ENCODE measurements around the gene ZBTB8OS.
"Not testable (repeated sequence)": the region's sequence is repeated elsewhere in the genome, so short reads cannot be mapped to it uniquely, and the experiment has no call there.

Gene ZBTB8OS

DNA sequence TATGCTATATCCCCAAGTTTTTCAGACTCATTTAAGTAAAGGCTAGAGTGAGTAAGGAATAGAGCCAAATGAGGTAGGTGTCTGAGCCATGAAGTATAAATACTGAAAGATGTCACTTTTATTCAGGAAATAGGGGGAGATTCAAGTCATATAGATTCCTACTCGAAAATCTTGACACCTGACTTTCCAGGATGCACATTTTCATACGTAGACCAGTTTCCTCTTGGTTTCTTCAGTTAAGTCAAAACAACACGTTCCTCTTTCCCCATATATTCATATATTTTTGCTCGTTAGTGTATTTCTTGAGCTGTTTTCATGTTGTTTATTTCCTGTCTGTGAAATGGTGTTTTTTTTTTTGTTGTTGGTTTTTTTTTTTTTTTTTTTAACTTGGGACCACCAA lies 29.6 kb upstream of the ZBTB8OS start:
- H3K36me3 ChIP-seq (replicated peaks in 1 of 2; ENCODE audit: control insufficient read depth in 2 of 2, insufficient read depth in 2 of 2, low read length in 2 of 2) = peaks cover 30 to 100% of the 10 kb centered on the region in 2 donors
- not testable (repeated sequence) for H4K91ac ChIP-seq (ENCODE audit: low read depth, low read length, poor library complexity); H3K4ac ChIP-seq (ENCODE audit: low read length); H2BK15ac ChIP-seq (ENCODE audit: low read length); H3K9ac ChIP-seq (ENCODE audit: low read depth, low read length, poor library complexity); H3K4me1 ChIP-seq (ENCODE audit: control insufficient read depth in 2 of 2, insufficient read depth in 1 of 2, low read depth in 1 of 2, low read length in 2 of 2); H3K4me3 ChIP-seq (ENCODE audit: low read length in 2 of 2); H2AFZ ChIP-seq (ENCODE audit: low read length); H3K23ac ChIP-seq (ENCODE audit: low read depth, low read length, poor library complexity); H3K79me1 ChIP-seq (ENCODE audit: low read depth, low read length); H3K27ac ChIP-seq (replicated peaks; ENCODE audit: low read length); DNase-seq (ENCODE audit: low spot score); H4K8ac ChIP-seq (ENCODE audit: low read depth, low read length); H3K18ac ChIP-seq (ENCODE audit: low read length); H2BK12ac ChIP-seq (ENCODE audit: low read length); H2BK5ac ChIP-seq (ENCODE audit: low read length); H3K27me3 ChIP-seq (ENCODE audit: control insufficient read depth in 3 of 3, insufficient read depth in 3 of 3, low read depth in 1 of 3, low read length in 3 of 3); H3K9me3 ChIP-seq (replicated peaks in 1 of 2; ENCODE audit: control insufficient read depth in 2 of 2, insufficient read depth in 1 of 2, low read depth in 1 of 2, low read length in 2 of 2); H3K14ac ChIP-seq (ENCODE audit: low read length); H3K4me2 ChIP-seq (ENCODE audit: insufficient read depth, low read length, poor library complexity, severe bottlenecking); H2BK120ac ChIP-seq (ENCODE audit: low read depth, low read length); H2AK5ac ChIP-seq (ENCODE audit: low read depth, low read length)
- no CpG with 5 or more reads among the region's 4 CpGs for WGBS, 2 donors (ENCODE audit: extremely low coverage in 2 of 2, insufficient read length in 2 of 2, insufficient replicate concordance in 1 of 2)

DNA sequence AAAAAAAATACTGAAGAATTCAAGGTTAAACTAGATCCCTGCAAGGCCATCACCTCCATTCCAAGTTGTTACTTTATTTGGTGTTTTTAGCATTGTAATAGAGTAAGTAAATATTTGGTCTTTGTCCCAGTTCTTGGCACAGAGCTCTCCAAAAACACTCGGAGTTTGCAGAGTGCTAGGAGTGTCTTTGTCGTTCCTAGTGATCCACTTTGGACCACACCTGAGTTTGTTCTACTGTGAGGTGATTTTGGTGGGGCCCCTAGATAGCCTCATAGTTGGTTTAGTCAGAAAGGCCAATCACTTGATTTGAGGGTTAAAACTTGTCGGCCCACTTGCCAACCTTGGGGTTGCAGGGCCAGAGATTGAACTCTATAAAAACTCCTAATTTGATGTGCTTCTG lies 26.6 kb upstream of the ZBTB8OS start:
- no peak overlapping the region for H4K91ac ChIP-seq (ENCODE audit: low read depth, low read length, poor library complexity)
- H3K4me3 ChIP-seq (ENCODE audit: low read length in 2 of 2) = no peak overlapping the region
- H4K8ac ChIP-seq (ENCODE audit: low read depth, low read length) = no peak overlapping the region
- no peak overlapping the region for H2AFZ ChIP-seq (ENCODE audit: low read length)
- no peak overlapping the region for H3K23ac ChIP-seq (ENCODE audit: low read depth, low read length, poor library complexity)
- H2BK12ac ChIP-seq (ENCODE audit: low read length) = no peak overlapping the region
- H3K4ac ChIP-seq (ENCODE audit: low read length) = no peak overlapping the region
- no peak overlapping the region for H3K27ac ChIP-seq (replicated peaks; ENCODE audit: low read length)
- no peak overlapping the region for H2AK5ac ChIP-seq (ENCODE audit: low read depth, low read length)
- H3K36me3 ChIP-seq (replicated peaks in 1 of 2; ENCODE audit: control insufficient read depth in 2 of 2, insufficient read depth in 2 of 2, low read length in 2 of 2) = peaks cover 33 to 100% of the 10 kb centered on the region in 2 donors
- no peaks in the 10 kb centered on the region for H3K9me3 ChIP-seq (replicated peaks in 1 of 2; ENCODE audit: control insufficient read depth in 2 of 2, insufficient read depth in 1 of 2, low read depth in 1 of 2, low read length in 2 of 2)
- H3K4me2 ChIP-seq (ENCODE audit: insufficient read depth, low read length, poor library complexity, severe bottlenecking) = no peak overlapping the region
- no peak overlapping the region for H3K9ac ChIP-seq (ENCODE audit: low read depth, low read length, poor library complexity)
- H2BK5ac ChIP-seq (ENCODE audit: low read length) = no peak overlapping the region
- no peaks in the 10 kb centered on the region for H3K4me1 ChIP-seq (ENCODE audit: control insufficient read depth in 2 of 2, insufficient read depth in 1 of 2, low read depth in 1 of 2, low read length in 2 of 2)
- H2BK15ac ChIP-seq (ENCODE audit: low read length) = no peak overlapping the region
- no peak overlapping the region for H3K18ac ChIP-seq (ENCODE audit: low read length)
- WGBS, 2 donors (ENCODE audit: extremely low coverage in 2 of 2, insufficient read length in 2 of 2, insufficient replicate concordance in 1 of 2) = no CpG with 5 or more reads among the region's 3 CpGs
- no peak overlapping the region for H3K14ac ChIP-seq (ENCODE audit: low read length)
- H3K27me3 ChIP-seq (ENCODE audit: control insufficient read depth in 3 of 3, insufficient read depth in 3 of 3, low read depth in 1 of 3, low read length in 3 of 3) = no peaks in the 10 kb centered on the region
- H3K79me1 ChIP-seq (ENCODE audit: low read depth, low read length) = peaks cover 4% of the 10 kb centered on the region
- DNase-seq (ENCODE audit: low spot score) = no peak
- no peak overlapping the region for H2BK120ac ChIP-seq (ENCODE audit: low read depth, low read length)

DNA sequence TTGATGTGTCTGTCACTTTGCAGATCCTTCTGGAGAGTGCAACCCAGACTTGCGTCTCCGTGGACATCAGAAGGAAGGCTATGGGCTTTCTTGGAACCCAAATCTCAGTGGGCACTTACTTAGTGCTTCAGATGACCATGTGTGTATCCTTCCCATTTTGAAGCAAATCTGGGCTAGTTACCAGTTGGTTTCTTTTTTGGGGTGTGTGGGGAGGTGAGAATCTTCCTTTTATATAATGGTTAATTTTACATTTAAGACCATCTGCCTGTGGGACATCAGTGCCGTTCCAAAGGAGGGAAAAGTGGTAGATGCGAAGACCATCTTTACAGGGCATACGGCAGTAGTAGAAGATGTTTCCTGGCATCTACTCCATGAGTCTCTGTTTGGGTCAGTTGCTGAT lies 18.4 kb upstream of the ZBTB8OS start:
- not testable (repeated sequence) for H4K8ac ChIP-seq (ENCODE audit: low read depth, low read length); H3K9me3 ChIP-seq (replicated peaks in 1 of 2; ENCODE audit: control insufficient read depth in 2 of 2, insufficient read depth in 1 of 2, low read depth in 1 of 2, low read length in 2 of 2); H3K23ac ChIP-seq (ENCODE audit: low read depth, low read length, poor library complexity); H3K79me1 ChIP-seq (ENCODE audit: low read depth, low read length); H2AFZ ChIP-seq (ENCODE audit: low read length); H3K4me1 ChIP-seq (ENCODE audit: control insufficient read depth in 2 of 2, insufficient read depth in 1 of 2, low read depth in 1 of 2, low read length in 2 of 2); H2AK5ac ChIP-seq (ENCODE audit: low read depth, low read length); H2BK120ac ChIP-seq (ENCODE audit: low read depth, low read length); H2BK15ac ChIP-seq (ENCODE audit: low read length); H3K9ac ChIP-seq (ENCODE audit: low read depth, low read length, poor library complexity); H3K27ac ChIP-seq (replicated peaks; ENCODE audit: low read length); H3K4me3 ChIP-seq (ENCODE audit: low read length in 2 of 2); H3K4me2 ChIP-seq (ENCODE audit: insufficient read depth, low read length, poor library complexity, severe bottlenecking); H4K91ac ChIP-seq (ENCODE audit: low read depth, low read length, poor library complexity); H3K18ac ChIP-seq (ENCODE audit: low read length); H3K14ac ChIP-seq (ENCODE audit: low read length); H2BK12ac ChIP-seq (ENCODE audit: low read length); H3K27me3 ChIP-seq (ENCODE audit: control insufficient read depth in 3 of 3, insufficient read depth in 3 of 3, low read depth in 1 of 3, low read length in 3 of 3); H3K4ac ChIP-seq (ENCODE audit: low read length); H2BK5ac ChIP-seq (ENCODE audit: low read length); DNase-seq (ENCODE audit: low spot score)
- no CpG with 5 or more reads among the region's 5 CpGs for WGBS, 2 donors (ENCODE audit: extremely low coverage in 2 of 2, insufficient read length in 2 of 2, insufficient replicate concordance in 1 of 2)
- H3K36me3 ChIP-seq (replicated peaks in 1 of 2; ENCODE audit: control insufficient read depth in 2 of 2, insufficient read depth in 2 of 2, low read length in 2 of 2) = peaks cover 39 to 100% of the 10 kb centered on the region in 2 donors

DNA sequence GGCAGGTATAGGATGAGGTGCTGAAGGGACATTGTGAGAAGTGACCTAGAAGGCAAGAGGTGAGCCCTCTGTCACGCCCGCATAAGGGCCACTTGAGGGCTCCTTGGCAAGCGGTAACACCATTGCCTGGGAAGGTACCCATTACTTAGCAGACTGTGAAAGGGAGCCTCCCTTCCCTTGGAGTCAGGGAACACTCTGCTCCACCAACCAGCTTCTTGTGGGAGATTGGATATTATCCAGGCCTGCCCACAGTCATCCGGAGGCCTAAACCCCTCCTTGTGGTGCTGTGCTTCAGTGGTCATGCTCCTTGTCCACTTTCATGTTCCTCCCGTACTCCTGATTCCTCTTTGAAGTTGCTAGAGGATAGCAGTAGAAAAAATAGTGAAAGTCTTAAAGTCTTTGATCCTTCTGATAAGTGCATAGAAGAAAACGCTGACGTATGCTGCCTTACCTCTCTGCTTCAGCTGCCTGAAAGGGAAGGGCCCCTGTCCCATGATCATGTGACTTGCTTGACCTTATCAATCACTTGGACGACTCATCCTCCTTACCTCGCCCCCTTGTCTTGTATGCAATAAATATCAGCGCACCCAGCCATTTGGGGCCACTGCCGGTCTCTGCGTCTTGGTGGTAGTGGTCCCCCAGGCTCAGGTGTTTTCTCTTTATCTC lies 16.7 kb upstream of the ZBTB8OS start:
- Histone ChIP-seq H3K18ac (ENCODE audit: low read length) (no peak overlapping the region), H2AFZ (ENCODE audit: low read length) (no peak overlapping the region), H3K27ac (replicated peaks; ENCODE audit: low read length) (no peak overlapping the region), H2AK5ac (ENCODE audit: low read depth, low read length) (no peak overlapping the region), H3K4ac (ENCODE audit: low read length) (no peak overlapping the region), H3K79me1 (ENCODE audit: low read depth, low read length) (no peaks in the 10 kb centered on the region), H3K9me3 (replicated peaks in 1 of 2; ENCODE audit: control insufficient read depth in 2 of 2, insufficient read depth in 1 of 2, low read depth in 1 of 2, low read length in 2 of 2) (no peaks in the 10 kb centered on the region), H3K36me3 (replicated peaks in 1 of 2; ENCODE audit: control insufficient read depth in 2 of 2, insufficient read depth in 2 of 2, low read length in 2 of 2) (peaks cover 37 to 99% of the 10 kb centered on the region in 2 donors), H3K9ac (ENCODE audit: low read depth, low read length, poor library complexity) (no peak overlapping the region), H4K8ac (ENCODE audit: low read depth, low read length) (no peak overlapping the region), H2BK12ac (ENCODE audit: low read length) (no peak overlapping the region), H3K27me3 (ENCODE audit: control insufficient read depth in 3 of 3, insufficient read depth in 3 of 3, low read depth in 1 of 3, low read length in 3 of 3) (no peaks in the 10 kb centered on the region), H3K4me1 (ENCODE audit: control insufficient read depth in 2 of 2, insufficient read depth in 1 of 2, low read depth in 1 of 2, low read length in 2 of 2) (no peaks in the 10 kb centered on the region), H4K91ac (ENCODE audit: low read depth, low read length, poor library complexity) (no peak overlapping the region), H2BK5ac (ENCODE audit: low read length) (no peak overlapping the region), H3K4me3 (ENCODE audit: low read length in 2 of 2) (no peak overlapping the region), H2BK15ac (ENCODE audit: low read length) (no peak overlapping the region), H3K23ac (ENCODE audit: low read depth, low read length, poor library complexity) (no peak overlapping the region), H2BK120ac (ENCODE audit: low read depth, low read length) (no peak overlapping the region), H3K4me2 (ENCODE audit: insufficient read depth, low read length, poor library complexity, severe bottlenecking) (no peak overlapping the region), H3K14ac (ENCODE audit: low read length) (no peak overlapping the region)
- WGBS, 2 donors (ENCODE audit: extremely low coverage in 2 of 2, insufficient read length in 2 of 2, insufficient replicate concordance in 1 of 2) = no CpG with 5 or more reads among the region's 12 CpGs
- DNase-seq (ENCODE audit: low spot score) = no peak
